SK-N-SH (cell line): ENCODE data around the gene IRF2BP2. TPM values are rescaled to one million over a fixed set of nuclear protein-coding genes. Genes with fewer than 3 reads are reported as not detected.

Source experiments
- CTCF ChIA-PET: fragments of 300-600, 350-600 bp; formaldehyde crosslinking; extraction: SDS; loops from one replicate; lab custom pipeline; 2021; lab: Yijun Ruan, JAX
- POLR2A ChIA-PET: fragments of 350-600 bp; sonication (Branson Sonifier 250); formaldehyde crosslinking; extraction: SDS; loops from one replicate; lab custom pipeline; 2020; ENCODE audit warnings: antibody characterized with exemption, inconsistent platforms; lab: Yijun Ruan, JAX
- DNase-seq: peaks from one replicate; pipeline ENCODE4 v3.0.0; 2012
- H2AFZ ChIP-seq: fragments of 200-600 bp; sonication (generic); 2 replicates; pipeline ENCODE4 v1.8.1; 2016; ENCODE audit warnings: antibody characterized with exemption, mild to moderate bottlenecking, low read depth
- H3F3A ChIP-seq: fragments of 200-600 bp; sonication (generic); replicated peaks from 2 replicates; pipeline ENCODE3; 2016; ENCODE audit warnings: antibody characterized with exemption, mild to moderate bottlenecking; ENCODE audit not compliant: insufficient read depth
- H3K27ac ChIP-seq, 2 experiments: fragments of 200-500 bp in 1 of 2; fragments of 200-600 bp in 1 of 2; sonication (Bioruptor generic) in 1 of 2; sonication (generic), shearing (Covaris generic) in 1 of 2; 2 replicates each; pipeline versions ENCODE4 v1.5.1 to v1.6.1; 2014 to 2016; ENCODE audit warnings: low read depth in 2 of 2, inconsistent platforms in 1 of 2, low read length in 1 of 2, mild to moderate bottlenecking in 1 of 2, mixed read lengths in 1 of 2
- H3K27me3 ChIP-seq: fragments of 200-600 bp; sonication (generic), shearing (Covaris generic); 2 replicates; pipeline ENCODE4 v1.6.1; 2016; ENCODE audit warnings: mixed run types; ENCODE audit not compliant: insufficient read depth
- H3K36me3 ChIP-seq, 2 experiments: fragments of 200-500 bp in 1 of 2; fragments of 200-600 bp in 1 of 2; sonication (Bioruptor generic) in 1 of 2; sonication (generic) in 1 of 2; replicated peaks in 1 of 2; 2 replicates each; pipeline versions ENCODE3 to v1.5.1; 2014 to 2016; ENCODE audit warnings: low read length in 1 of 2, mild to moderate bottlenecking in 1 of 2; ENCODE audit not compliant: insufficient read depth in 2 of 2, control insufficient read depth in 1 of 2
- H3K4me1 ChIP-seq, 2 experiments: fragments of 200-500 bp in 1 of 2; fragments of 200-600 bp in 1 of 2; sonication (Bioruptor generic) in 1 of 2; sonication (generic), shearing (Covaris generic) in 1 of 2; 2 replicates each; pipeline versions ENCODE4 v1.5.1 to v1.6.1; 2014 to 2016; ENCODE audit warnings: low read depth in 1 of 2, low read length in 1 of 2, mixed run types in 1 of 2; ENCODE audit not compliant: insufficient read depth in 2 of 2, control insufficient read depth in 1 of 2
- H3K4me2 ChIP-seq: fragments of 200-600 bp; sonication (generic), shearing (Covaris generic); 2 replicates; pipeline ENCODE4 v1.6.1; 2017; ENCODE audit warnings: mixed run types
- H3K4me3 ChIP-seq, 2 experiments: fragments of 200-500 bp in 1 of 2; fragments of 200-600 bp in 1 of 2; sonication (Bioruptor generic) in 1 of 2; sonication (generic), shearing (Covaris generic) in 1 of 2; 2 replicates each; pipeline versions ENCODE4 v1.5.1 to v1.8.1; 2014 to 2016; ENCODE audit warnings: low read depth in 2 of 2, inconsistent platforms in 1 of 2, low read length in 1 of 2, mild to moderate bottlenecking in 1 of 2, mixed read lengths in 1 of 2, moderate library complexity in 1 of 2
- H3K79me2 ChIP-seq: fragments of 200-600 bp; sonication (generic); 2 replicates; pipeline ENCODE4 v1.8.1; 2017; ENCODE audit warnings: mild to moderate bottlenecking; ENCODE audit not compliant: insufficient read depth
- H3K9ac ChIP-seq: fragments of 200-600 bp; sonication (generic); 2 replicates; pipeline ENCODE4 v1.6.1; 2017; ENCODE audit warnings: mixed run types
- H3K9me2 ChIP-seq: fragments of 200-600 bp; sonication (generic); 2 replicates; pipeline ENCODE4 v1.6.1; 2017; ENCODE audit warnings: mixed run types
- H3K9me3 ChIP-seq: fragments of 200-600 bp; sonication (generic); 2 replicates; pipeline ENCODE4 v1.6.1; 2017; ENCODE audit warnings: mixed run types, mild to moderate bottlenecking, moderate library complexity
- H4K20me1 ChIP-seq: fragments of 200-600 bp; sonication (generic); 2 replicates; pipeline ENCODE4 v1.6.1; 2017; ENCODE audit warnings: mild to moderate bottlenecking, mixed run types; ENCODE audit not compliant: insufficient read depth
- CHD2 ChIP-seq: fragments of 150-350 bp; IDR thresholded peaks from 2 replicates; pipeline ENCODE4 v1.6.1; 2018; ENCODE audit warnings: low read length; ENCODE audit not compliant: partially characterized antibody
- EP300 ChIP-seq, 2 experiments: IDR thresholded peaks; 2 replicates each; pipeline versions ENCODE4 v1.4.0 to v1.6.1; 2012; ENCODE audit warnings: borderline replicate concordance in 1 of 2, low read depth in 1 of 2, low read length in 1 of 2
- EZH2phosphoT487 ChIP-seq: fragments of 200-600 bp; sonication (generic); IDR thresholded peaks from 2 replicates; pipeline ENCODE4 v1.6.1; 2017; ENCODE audit warnings: low read depth, mixed run types, mild to moderate bottlenecking, antibody characterized with exemption, moderate library complexity, borderline replicate concordance
- GATA2 ChIP-seq: sonication (generic); formaldehyde crosslinking; IDR thresholded peaks from 2 replicates; pipeline ENCODE4 v1.5.0; 2020; ENCODE audit warnings: mild to moderate bottlenecking, missing genetic modification reagents
- MEF2A ChIP-seq: IDR thresholded peaks from 2 replicates; pipeline ENCODE4 v1.4.0; 2012; ENCODE audit warnings: low read depth, borderline replicate concordance
- MXI1 ChIP-seq: IDR thresholded peaks from 2 replicates; pipeline ENCODE4 v1.6.1; 2012; ENCODE audit warnings: mild to moderate bottlenecking, low read depth, low read length, improper control_type of control experiment
- POLR2AphosphoS5 ChIP-seq: IDR thresholded peaks from 2 replicates; pipeline ENCODE4 v1.6.1; 2012; ENCODE audit warnings: low read depth, low read length
- RAD21 ChIP-seq: IDR thresholded peaks from 2 replicates; pipeline ENCODE4 v1.6.1; 2012; ENCODE audit warnings: mild to moderate bottlenecking, low read length
- SIN3A ChIP-seq: IDR thresholded peaks from 2 replicates; pipeline ENCODE4 v1.6.1; 2012; ENCODE audit warnings: low read depth, mild to moderate bottlenecking, low read length, moderate library complexity, borderline replicate concordance
- WGBS: methylation state at CpG from one replicate; pipeline ENCODE4 v1.1.6; 2017; ENCODE audit warnings: low lambda C conversion rate; 5-methylcytosine and 5-hydroxymethylcytosine counted together
- polyA plus RNA-seq, 3 experiments: library from polyadenylated mRNA; depleted of rRNA; stranded (reverse); fragments of >200 nt; gene quantifications; 2 replicates each; pipeline ENCODE4 v1.2.3, GENCODE V29; 2012
- TF ChIP-seq, protein P1 (sequence below): IDR thresholded peaks from 2 replicates; pipeline ENCODE4 v1.6.1; 2012; ENCODE audit warnings: mild to moderate bottlenecking, low read depth, low read length, moderate library complexity
- TF ChIP-seq, protein P2 (sequence below): IDR thresholded peaks from 2 replicates; pipeline ENCODE4; 2012

IRF2BP2 gene
- polyA plus RNA-seq, 1 of the 3 experiments (the other 2 are of a cell fraction) = 73.9 TPM

DNA sequence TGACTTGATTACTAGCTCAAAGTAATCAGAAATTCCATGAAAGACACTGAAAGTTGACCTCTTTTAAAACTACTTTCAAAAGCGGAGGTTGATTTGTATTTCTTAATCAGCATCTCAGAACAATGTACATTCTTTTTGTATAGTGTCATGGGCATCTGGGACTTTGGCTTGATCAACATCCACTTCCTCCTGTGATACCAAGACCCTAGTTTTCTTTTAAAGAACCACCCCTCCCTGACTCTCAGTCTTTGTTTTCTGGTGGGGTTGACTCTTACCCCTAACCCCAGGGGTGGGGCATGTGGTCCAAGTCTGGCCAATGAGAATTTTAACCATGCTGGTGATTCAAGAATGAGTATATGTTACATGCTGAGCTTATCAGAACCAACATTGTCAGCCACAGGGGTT lies 21.7 kb upstream of the IRF2BP2 start (continued):
- TF ChIP-seq, protein P1, sequence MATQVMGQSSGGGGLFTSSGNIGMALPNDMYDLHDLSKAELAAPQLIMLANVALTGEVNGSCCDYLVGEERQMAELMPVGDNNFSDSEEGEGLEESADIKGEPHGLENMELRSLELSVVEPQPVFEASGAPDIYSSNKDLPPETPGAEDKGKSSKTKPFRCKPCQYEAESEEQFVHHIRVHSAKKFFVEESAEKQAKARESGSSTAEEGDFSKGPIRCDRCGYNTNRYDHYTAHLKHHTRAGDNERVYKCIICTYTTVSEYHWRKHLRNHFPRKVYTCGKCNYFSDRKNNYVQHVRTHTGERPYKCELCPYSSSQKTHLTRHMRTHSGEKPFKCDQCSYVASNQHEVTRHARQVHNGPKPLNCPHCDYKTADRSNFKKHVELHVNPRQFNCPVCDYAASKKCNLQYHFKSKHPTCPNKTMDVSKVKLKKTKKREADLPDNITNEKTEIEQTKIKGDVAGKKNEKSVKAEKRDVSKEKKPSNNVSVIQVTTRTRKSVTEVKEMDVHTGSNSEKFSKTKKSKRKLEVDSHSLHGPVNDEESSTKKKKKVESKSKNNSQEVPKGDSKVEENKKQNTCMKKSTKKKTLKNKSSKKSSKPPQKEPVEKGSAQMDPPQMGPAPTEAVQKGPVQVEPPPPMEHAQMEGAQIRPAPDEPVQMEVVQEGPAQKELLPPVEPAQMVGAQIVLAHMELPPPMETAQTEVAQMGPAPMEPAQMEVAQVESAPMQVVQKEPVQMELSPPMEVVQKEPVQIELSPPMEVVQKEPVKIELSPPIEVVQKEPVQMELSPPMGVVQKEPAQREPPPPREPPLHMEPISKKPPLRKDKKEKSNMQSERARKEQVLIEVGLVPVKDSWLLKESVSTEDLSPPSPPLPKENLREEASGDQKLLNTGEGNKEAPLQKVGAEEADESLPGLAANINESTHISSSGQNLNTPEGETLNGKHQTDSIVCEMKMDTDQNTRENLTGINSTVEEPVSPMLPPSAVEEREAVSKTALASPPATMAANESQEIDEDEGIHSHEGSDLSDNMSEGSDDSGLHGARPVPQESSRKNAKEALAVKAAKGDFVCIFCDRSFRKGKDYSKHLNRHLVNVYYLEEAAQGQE = no peak
- TF ChIP-seq SIN3A (no peak), CHD2 (no peak)
- TF ChIP-seq, protein P2, sequence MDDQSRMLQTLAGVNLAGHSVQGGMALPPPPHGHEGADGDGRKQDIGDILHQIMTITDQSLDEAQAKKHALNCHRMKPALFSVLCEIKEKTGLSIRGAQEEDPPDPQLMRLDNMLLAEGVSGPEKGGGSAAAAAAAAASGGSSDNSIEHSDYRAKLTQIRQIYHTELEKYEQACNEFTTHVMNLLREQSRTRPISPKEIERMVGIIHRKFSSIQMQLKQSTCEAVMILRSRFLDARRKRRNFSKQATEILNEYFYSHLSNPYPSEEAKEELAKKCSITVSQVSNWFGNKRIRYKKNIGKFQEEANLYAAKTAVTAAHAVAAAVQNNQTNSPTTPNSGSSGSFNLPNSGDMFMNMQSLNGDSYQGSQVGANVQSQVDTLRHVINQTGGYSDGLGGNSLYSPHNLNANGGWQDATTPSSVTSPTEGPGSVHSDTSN = no peak

DNA sequence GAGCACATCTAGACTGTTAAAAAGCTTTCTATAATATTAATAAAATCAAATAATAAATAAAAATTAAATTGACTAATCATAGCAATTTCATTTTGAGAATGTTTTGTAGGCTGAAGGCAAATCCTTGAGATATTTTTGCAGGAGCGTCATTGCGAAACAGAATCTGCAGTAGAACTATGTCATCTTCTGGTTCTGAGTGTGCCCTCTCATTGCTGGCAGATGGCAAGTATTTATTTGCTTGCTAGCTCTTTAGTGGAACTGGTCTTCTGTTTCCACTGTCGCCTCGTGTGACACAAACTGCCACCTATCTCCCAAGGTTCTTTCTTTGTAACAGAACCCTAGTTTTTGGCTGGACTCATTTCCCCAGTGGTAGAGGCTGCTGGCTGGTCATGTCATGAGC lies 19.0 kb upstream of the IRF2BP2 start:
- H3K4me2 ChIP-seq = no peak overlapping the region
- 94% methylated on average over 4 of the region's 4 CpGs for WGBS
- POLR2A ChIA-PET = no interaction called here
- no peaks in the 10 kb centered on the region for H3K9me3 ChIP-seq
- H3K36me3 ChIP-seq = no peaks in the 10 kb centered on the region
- no peaks in the 10 kb centered on the region for H3K27me3 ChIP-seq
- H3F3A ChIP-seq = peaks cover 25% of the 10 kb centered on the region
- H2AFZ ChIP-seq = no peak overlapping the region
- no peak overlapping the region for H3K27ac ChIP-seq
- no peak for TF ChIP-seq POLR2AphosphoS5
- TF ChIP-seq RAD21 = no peak
- TF ChIP-seq MEF2A = no peak
- no peak for TF ChIP-seq CHD2
- TF ChIP-seq, protein P1 = no peak
- TF ChIP-seq MXI1 = no peak
- no peak for TF ChIP-seq EP300 (IDR thresholded peaks at IDR 0.05; ENCODE audit: borderline replicate concordance in 1 of 2, low read depth in 1 of 2, low read length in 1 of 2)
- TF ChIP-seq GATA2 = no peak
- TF ChIP-seq EZH2phosphoT487 = no peak
- H3K9ac ChIP-seq = no peak overlapping the region
- H3K4me1 ChIP-seq = peaks cover 3 to 17% of the 10 kb centered on the region in 2 experiments; a peak in 3 of 4 replicates
- no peak overlapping the region for H3K4me3 ChIP-seq
- no peaks in the 10 kb centered on the region for H3K9me2 ChIP-seq
- CTCF ChIA-PET = interaction anchor here (1.1 to 1.8 kb wide), 2 partner anchors 11 to 12 kb away, joined by 3 to 6 read pairs; no protein-coding TSS in a partner anchor
- H3K79me2 ChIP-seq = no peaks in the 10 kb centered on the region
- no peaks in the 10 kb centered on the region for H4K20me1 ChIP-seq
- no peak for DNase-seq
